ENCODE data around the gene SCYL1.

The SCYL1 gene

DNA sequence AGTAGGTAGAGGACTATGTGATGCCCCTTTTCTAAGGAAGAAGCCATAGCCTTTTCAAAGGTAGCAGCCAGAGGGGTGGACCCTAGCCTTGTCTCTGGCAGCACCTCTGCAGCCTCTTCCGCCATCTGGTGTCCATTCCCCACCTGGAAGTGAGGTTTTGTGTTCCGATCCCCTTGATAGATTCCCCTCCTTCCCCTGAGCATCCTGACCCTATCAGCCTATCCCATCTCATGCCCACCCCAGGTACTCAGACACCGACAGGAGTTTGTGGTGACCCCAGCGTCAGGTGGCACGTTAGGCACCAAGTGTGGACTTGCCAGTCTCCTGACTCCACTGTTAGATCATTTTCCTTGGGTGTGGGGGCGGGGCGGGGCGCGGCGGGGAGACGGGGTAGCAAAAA is 47.1 kb downstream of the SCYL1 start:
- Mint-ChIP-seq H3K4me3 (peak overlapping the region; percentile 97), H3K9me3 (no peaks in the 10 kb centered on the region), H3K4me1 (peaks cover 75% of the 10 kb centered on the region), H3K27ac (ENCODE audit: low read depth) (peak overlapping the region; percentile 99), H3K27me3 (no peaks in the 10 kb centered on the region), H3K36me3 (ENCODE audit: insufficient read depth) (peaks cover 43% of the 10 kb centered on the region)
- DNase-seq (ENCODE audit: low spot score in 2 of 2) (no peak), ATAC-seq (replicated peaks; ENCODE audit: extremely low read depth, poor library complexity, severe bottlenecking) (no peak)

DNA sequence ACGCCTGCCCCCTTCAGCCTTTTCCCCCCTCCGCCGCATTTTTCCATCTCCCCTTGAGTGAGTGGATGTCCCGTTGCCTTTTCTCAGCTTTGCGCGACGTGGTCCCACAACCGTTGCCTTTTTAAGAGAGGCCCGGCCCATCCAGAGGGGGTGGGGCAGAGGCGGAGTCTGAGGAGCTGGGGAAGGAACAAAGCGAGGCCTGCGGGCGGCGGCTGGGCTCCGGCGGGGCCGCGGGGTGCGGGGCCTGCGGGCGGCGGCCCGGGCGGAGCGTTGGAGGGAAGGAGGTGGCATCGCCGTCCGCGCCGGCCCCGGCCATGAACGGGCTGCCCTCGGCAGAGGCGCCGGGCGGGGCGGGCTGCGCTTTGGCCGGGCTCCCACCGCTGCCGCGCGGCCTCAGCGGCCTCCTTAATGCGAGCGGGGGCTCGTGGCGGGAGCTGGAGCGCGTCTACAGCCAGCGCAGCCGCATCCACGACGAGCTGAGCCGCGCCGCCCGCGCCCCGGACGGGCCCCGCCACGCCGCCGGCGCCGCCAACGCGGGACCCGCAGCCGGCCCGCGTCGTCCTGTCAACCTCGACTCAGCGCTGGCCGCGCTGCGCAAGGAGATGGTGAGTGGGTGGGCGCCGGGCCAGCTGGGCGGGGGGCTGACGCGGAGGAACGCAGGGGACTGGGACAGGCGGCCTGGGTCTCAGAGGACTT is 47.6 kb downstream of the SCYL1 start, which contains the start of gene FAM89B:
FAM89B (plus strand) TSS at position 183 of the 696 bp plus-strand sequence; CDS start at position 315, 132 bp downstream.
- no peak for ATAC-seq (replicated peaks; ENCODE audit: extremely low read depth, poor library complexity, severe bottlenecking)
- Mint-ChIP-seq H3K4me1 (peaks cover 77% of the 10 kb centered on the region), H3K9me3 (no peaks in the 10 kb centered on the region), H3K36me3 (ENCODE audit: insufficient read depth) (peaks cover 43% of the 10 kb centered on the region), H3K4me3 (peak within 1 kb of the TSS; percentile 97), H3K27me3 (no peaks in the 10 kb centered on the region), H3K27ac (ENCODE audit: low read depth) (peak within 1 kb of the TSS; percentile 99)
- DNase-seq (ENCODE audit: low spot score in 2 of 2) = peak; percentile 77 to 78

DNA sequence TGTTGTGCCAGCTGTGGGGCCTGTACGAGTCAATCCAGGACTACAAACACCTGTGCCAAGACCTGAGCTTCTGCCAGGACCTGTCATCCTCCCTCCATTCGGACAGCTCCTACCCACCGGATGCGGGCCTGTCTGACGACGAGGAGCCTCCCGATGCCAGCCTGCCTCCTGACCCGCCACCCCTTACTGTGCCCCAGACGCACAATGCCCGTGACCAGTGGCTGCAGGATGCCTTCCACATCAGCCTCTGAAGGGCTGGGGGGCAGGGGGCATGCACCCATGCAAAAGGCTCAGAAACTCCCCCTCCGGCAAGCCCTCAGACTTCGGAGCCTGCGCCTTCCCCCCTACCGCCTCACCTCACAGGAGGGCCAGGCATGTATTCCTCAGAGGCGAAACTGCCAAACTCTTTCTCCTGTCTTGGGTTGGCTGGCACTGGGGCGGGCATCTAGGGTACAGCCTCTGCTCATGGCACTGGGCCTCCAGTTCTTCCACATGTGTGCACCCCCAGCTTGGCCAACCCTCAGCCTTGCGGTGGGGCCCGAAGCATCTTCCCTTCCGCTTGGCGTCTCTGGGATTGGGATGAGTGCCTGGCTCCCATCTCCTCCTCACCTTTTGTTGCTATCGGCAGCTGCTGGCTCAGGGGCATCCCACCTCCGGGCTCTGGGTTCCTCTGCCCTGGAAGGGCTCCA is 48.7 kb downstream of the SCYL1 start:
- Mint-ChIP-seq H3K36me3 (ENCODE audit: insufficient read depth) (peaks cover 44% of the 10 kb centered on the region), H3K27ac (ENCODE audit: low read depth) (peak overlapping the region; percentile 99), H3K4me1 (peaks cover 79% of the 10 kb centered on the region), H3K27me3 (no peaks in the 10 kb centered on the region), H3K9me3 (no peaks in the 10 kb centered on the region), H3K4me3 (peak overlapping the region; percentile 97)
- ATAC-seq (replicated peaks; ENCODE audit: extremely low read depth, poor library complexity, severe bottlenecking) (no peak), DNase-seq (ENCODE audit: low spot score in 2 of 2) (no peak)

- no peaks in the 10 kb centered on the region for H3K9me3 Mint-ChIP-seq
- peak; percentile 64 to 78 for DNase-seq (ENCODE audit: low spot score in 2 of 2)
- H3K4me1 Mint-ChIP-seq = peaks cover 76% of the 10 kb centered on the region
- H3K4me3 Mint-ChIP-seq = peak overlapping the region; percentile 97
- ATAC-seq (replicated peaks; ENCODE audit: extremely low read depth, poor library complexity, severe bottlenecking) = peak; percentile 29
- H3K36me3 Mint-ChIP-seq (ENCODE audit: insufficient read depth) = peaks cover 38% of the 10 kb centered on the region
- no peaks in the 10 kb centered on the region for H3K27me3 Mint-ChIP-seq
- H3K27ac Mint-ChIP-seq (ENCODE audit: low read depth) = peak overlapping the region; percentile 99
These were observed 49.4 kb downstream of the SCYL1 start for GRCh38 chr11:65574109-65574810.

- DNase-seq (ENCODE audit: low spot score in 2 of 2) (no peak), ATAC-seq (replicated peaks; ENCODE audit: extremely low read depth, poor library complexity, severe bottlenecking) (peak; percentile 9)
- H3K4me1 Mint-ChIP-seq = peaks cover 73% of the 10 kb centered on the region
- H3K27ac Mint-ChIP-seq (ENCODE audit: low read depth) = peak overlapping the region; percentile 99
- no peaks in the 10 kb centered on the region for H3K27me3 Mint-ChIP-seq
- H3K36me3 Mint-ChIP-seq (ENCODE audit: insufficient read depth) = peaks cover 38% of the 10 kb centered on the region
- peak overlapping the region; percentile 97 for H3K4me3 Mint-ChIP-seq
- no peaks in the 10 kb centered on the region for H3K9me3 Mint-ChIP-seq
These were observed 50.1 kb downstream of the SCYL1 start for GRCh38 chr11:65574811-65575567.

DNA sequence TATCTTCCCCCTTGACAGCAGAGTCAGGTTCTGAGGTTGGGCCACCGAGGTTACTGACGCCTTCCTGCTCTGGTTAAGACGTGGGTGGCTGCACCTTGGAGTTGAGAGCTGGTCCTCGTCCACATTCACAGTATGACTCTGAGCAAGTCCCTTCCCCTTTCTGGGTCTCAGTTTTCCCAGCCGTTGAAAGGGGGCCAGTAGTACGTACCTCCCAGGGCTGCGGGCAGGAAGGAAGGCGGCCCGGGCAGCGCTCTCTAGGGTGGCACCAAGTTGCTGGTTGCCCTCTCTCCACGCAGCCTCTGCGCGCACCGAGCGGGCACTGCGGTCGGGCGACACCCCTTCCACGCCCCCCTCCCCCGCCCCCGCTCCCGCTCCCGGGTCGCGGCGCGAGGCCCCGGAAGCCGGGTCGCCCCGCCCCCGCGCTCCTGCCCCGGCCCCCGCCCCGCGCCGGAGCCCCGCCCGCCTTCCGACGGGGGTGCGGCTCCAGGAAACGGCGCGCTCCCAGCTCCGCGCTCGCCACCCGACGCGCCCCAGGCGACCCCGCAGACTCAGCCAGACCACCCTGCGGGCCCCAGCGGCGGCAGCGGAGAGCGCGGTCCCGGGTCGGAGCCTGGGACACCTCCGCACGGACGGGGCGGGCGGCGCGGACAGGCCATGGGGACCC is 50.8 kb downstream of the SCYL1 start, which contains the start of gene EHBP1L1:
EHBP1L1 (plus strand) TSS at position 486 of the 664 bp plus-strand sequence. CDS start 250 bp downstream, outside the sequence.
- H3K27ac Mint-ChIP-seq (ENCODE audit: low read depth) = peak within 1 kb of the TSS; percentile 99
- H3K4me1 Mint-ChIP-seq = peaks cover 67% of the 10 kb centered on the region
- ATAC-seq (replicated peaks; ENCODE audit: extremely low read depth, poor library complexity, severe bottlenecking) (peak; percentile 29), DNase-seq (ENCODE audit: low spot score in 2 of 2) (peak; percentile 45 to 47)
- peak within 1 kb of the TSS; percentile 97 for H3K4me3 Mint-ChIP-seq
- peaks cover 36% of the 10 kb centered on the region for H3K36me3 Mint-ChIP-seq (ENCODE audit: insufficient read depth)
- no peaks in the 10 kb centered on the region for H3K27me3 Mint-ChIP-seq
- H3K9me3 Mint-ChIP-seq = no peaks in the 10 kb centered on the region

GRCh38 chr11:65576232-65576866 is 51.5 kb downstream of the SCYL1 start:
- Mint-ChIP-seq H3K4me1 (peaks cover 60% of the 10 kb centered on the region), H3K27ac (ENCODE audit: low read depth) (peak overlapping the region; percentile 57), H3K27me3 (no peaks in the 10 kb centered on the region), H3K9me3 (no peaks in the 10 kb centered on the region), H3K36me3 (ENCODE audit: insufficient read depth) (peaks cover 42% of the 10 kb centered on the region), H3K4me3 (peak overlapping the region; percentile 97)
- ATAC-seq (replicated peaks; ENCODE audit: extremely low read depth, poor library complexity, severe bottlenecking) (no peak), DNase-seq (ENCODE audit: low spot score in 2 of 2) (no peak)

DNA sequence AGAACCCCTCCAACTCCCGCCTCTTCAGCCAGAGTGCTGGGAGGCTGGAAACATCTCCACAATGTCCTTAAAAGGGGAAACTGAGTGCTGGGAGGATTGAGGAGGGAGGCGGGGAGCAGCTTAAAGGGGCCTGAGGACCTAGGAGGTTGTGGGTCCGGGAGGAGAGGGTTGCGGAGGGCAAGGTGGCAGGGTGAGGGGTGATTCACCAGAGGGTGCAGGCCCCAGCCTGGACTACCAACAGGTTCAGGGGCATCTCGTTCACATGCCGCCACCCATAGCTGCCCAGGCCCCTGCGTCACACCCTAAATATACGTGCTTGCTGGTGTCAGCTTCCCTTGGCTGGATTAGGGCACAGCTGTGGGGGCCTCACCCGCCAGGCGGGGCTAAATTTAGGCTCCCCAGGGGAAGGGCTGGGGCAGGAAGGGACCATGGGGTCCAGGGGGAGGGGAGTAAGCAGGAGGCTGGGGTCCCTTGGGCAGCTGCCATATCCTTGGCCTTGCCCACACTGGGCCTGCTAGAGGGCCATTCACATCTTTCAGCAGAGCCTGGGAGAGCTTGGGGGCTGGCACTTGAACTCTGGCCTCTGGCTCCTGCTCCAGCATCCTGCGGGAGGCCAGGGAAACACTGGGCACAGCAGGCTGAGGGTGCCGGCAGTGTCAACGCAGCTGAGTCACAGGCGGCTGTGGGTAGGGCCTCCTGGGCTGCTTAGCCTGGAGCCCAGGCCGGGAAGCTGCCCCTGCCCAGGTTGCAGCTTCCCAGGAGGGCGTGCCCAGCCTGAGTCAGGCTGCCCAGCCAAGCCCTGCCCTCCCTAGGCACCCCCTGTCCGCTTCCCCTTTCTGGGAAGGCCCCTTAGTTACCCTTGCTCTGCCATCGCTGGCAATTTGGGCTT is 52.2 kb downstream of the SCYL1 start:
- DNase-seq (ENCODE audit: low spot score in 2 of 2) (peak in 1 of 2 donors; percentile 18), ATAC-seq (replicated peaks; ENCODE audit: extremely low read depth, poor library complexity, severe bottlenecking) (no peak)
- H3K4me3 Mint-ChIP-seq = peak overlapping the region; percentile 97
- H3K27ac Mint-ChIP-seq (ENCODE audit: low read depth) = peak overlapping the region; percentile 57
- H3K36me3 Mint-ChIP-seq (ENCODE audit: insufficient read depth) = peaks cover 40% of the 10 kb centered on the region
- H3K4me1 Mint-ChIP-seq = peaks cover 59% of the 10 kb centered on the region
- H3K27me3 Mint-ChIP-seq = no peaks in the 10 kb centered on the region
- H3K9me3 Mint-ChIP-seq = no peaks in the 10 kb centered on the region

DNA sequence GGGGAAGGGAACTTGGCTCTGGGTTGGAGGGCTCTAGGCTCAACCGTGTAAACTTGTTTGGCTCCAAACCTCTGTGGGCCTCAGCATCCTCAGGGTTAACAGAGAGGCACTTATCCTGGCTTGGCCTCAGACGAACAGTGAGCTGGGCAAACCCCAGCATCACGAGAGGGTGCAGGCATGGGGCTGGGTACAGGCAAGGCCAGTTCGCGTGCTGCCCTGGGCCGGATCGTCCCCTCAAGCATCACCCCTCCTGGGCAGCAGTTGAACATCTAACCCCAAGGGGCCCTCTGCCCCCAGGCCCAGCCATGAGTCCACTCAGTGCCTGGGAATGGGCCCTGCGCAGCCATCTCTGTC is 52.9 kb downstream of the SCYL1 start:
- ATAC-seq (replicated peaks; ENCODE audit: extremely low read depth, poor library complexity, severe bottlenecking) = no peak
- Mint-ChIP-seq H3K36me3 (ENCODE audit: insufficient read depth) (peaks cover 37% of the 10 kb centered on the region), H3K27ac (ENCODE audit: low read depth) (peak overlapping the region; percentile 39)

GRCh38 chr11:65578134-65578533 is 53.3 kb downstream of the SCYL1 start:
- H3K36me3 Mint-ChIP-seq (ENCODE audit: insufficient read depth) = peaks cover 36% of the 10 kb centered on the region
- no peak for ATAC-seq (replicated peaks; ENCODE audit: extremely low read depth, poor library complexity, severe bottlenecking)
- H3K27me3 Mint-ChIP-seq = no peaks in the 10 kb centered on the region
- H3K4me1 Mint-ChIP-seq = peaks cover 61% of the 10 kb centered on the region
- peak overlapping the region; percentile 97 for H3K4me3 Mint-ChIP-seq
- peak overlapping the region; percentile 39 for H3K27ac Mint-ChIP-seq (ENCODE audit: low read depth)
- H3K9me3 Mint-ChIP-seq = no peaks in the 10 kb centered on the region
- no peak for DNase-seq (ENCODE audit: low spot score in 2 of 2)

More for the DNA sequence above, 52.9 kb downstream of the SCYL1 start:
- Mint-ChIP-seq H3K27me3 (no peaks in the 10 kb centered on the region), H3K9me3 (no peaks in the 10 kb centered on the region), H3K4me3 (peak overlapping the region; percentile 97), H3K4me1 (peaks cover 61% of the 10 kb centered on the region)
- DNase-seq (ENCODE audit: low spot score in 2 of 2) = no peak

- Mint-ChIP-seq H3K4me1 (peaks cover 59% of the 10 kb centered on the region), H3K9me3 (no peaks in the 10 kb centered on the region), H3K4me3 (peak overlapping the region; percentile 97), H3K27me3 (no peaks in the 10 kb centered on the region), H3K36me3 (ENCODE audit: insufficient read depth) (peaks cover 35% of the 10 kb centered on the region), H3K27ac (ENCODE audit: low read depth) (peak overlapping the region; percentile 39)
- ATAC-seq (replicated peaks; ENCODE audit: extremely low read depth, poor library complexity, severe bottlenecking) (no peak), DNase-seq (ENCODE audit: low spot score in 2 of 2) (no peak)
These were observed 53.8 kb downstream of the SCYL1 start for GRCh38 chr11:65578667-65579066.

Measured in central memory CD8-positive, alpha-beta T cell (primary cell).